DMS 273 treated with DMSO at 0.1 percent for 48 hours (cell line): ENCODE data around the gene KCNK7.
"Not testable (repeated sequence)": the region's sequence is repeated elsewhere in the genome, so short reads cannot be mapped to it uniquely, and the experiment has no call there.

Source experiments
- DNase-seq: peaks from one replicate; lab custom pipeline; 2025; lab: John Stamatoyannopoulos, UW

KCNK7 gene, protein sequence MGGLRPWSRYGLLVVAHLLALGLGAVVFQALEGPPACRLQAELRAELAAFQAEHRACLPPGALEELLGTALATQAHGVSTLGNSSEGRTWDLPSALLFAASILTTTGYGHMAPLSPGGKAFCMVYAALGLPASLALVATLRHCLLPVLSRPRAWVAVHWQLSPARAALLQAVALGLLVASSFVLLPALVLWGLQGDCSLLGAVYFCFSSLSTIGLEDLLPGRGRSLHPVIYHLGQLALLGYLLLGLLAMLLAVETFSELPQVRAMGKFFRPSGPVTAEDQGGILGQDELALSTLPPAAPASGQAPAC

DNA sequence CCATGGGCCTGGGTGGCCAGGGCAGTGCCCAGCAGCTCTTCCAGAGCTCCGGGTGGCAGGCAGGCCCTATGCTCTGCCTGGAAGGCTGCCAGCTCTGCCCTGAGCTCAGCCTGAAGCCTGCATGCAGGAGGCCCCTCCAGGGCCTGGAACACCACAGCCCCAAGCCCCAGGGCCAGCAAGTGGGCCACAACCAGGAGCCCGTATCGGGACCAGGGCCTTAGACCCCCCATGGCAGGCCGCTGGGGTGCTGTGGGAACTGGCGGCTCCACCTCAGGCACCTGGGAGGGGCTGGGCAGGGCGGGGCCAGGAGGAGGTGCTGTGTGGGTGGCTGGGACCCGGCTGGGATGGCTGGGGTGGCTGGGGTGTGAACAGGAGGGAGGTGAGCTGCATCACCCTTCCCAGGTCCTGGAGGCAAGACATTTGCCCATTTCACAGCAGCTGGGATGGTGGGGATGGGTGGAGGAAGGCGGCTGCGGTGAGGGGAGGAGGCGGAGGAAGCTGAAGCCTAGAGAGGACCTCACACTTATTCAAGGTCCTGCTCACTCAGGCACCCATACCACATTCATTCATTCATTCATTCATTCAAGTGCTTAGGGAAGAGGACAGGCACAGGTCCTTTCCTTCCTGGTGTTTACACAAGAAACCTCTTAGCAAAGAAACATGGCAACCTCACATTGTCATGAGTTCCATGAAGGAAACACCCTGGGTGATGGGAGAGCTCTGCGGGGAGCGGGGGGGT is at the start of gene KCNK7:
TSS of gene KCNK7 (minus strand) at position 258 of the 739 bp plus-strand sequence. CDS start at position 230, 28 bp downstream.
- no peak for DNase-seq

DNA sequence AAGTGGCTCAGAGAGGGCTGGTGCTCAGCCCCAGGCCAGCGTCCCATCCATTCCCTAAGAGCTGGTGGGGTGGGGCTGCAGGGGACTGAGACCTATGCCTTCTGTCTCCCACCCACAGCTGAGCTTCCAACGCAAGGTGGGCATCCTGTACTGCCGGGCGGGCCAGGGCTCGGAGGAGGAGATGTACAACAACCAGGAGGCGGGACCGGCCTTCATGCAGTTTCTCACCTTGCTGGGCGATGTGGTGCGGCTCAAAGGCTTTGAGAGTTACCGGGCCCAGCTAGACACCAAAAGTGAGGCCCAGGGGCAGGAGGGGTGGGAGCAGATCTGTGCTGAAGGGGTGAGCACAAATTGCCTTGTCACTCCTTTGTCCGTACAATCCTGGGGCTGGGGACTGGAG is 49.2 kb upstream of the KCNK7 start:
- DNase-seq = no peak

GRCh38 chr11:65643971-65644370 is 48.4 kb upstream of the KCNK7 start:
- DNase-seq = no peak

- DNase-seq = no peak
These were observed 46.5 kb upstream of the KCNK7 start for GRCh38 chr11:65642014-65642671.

DNA sequence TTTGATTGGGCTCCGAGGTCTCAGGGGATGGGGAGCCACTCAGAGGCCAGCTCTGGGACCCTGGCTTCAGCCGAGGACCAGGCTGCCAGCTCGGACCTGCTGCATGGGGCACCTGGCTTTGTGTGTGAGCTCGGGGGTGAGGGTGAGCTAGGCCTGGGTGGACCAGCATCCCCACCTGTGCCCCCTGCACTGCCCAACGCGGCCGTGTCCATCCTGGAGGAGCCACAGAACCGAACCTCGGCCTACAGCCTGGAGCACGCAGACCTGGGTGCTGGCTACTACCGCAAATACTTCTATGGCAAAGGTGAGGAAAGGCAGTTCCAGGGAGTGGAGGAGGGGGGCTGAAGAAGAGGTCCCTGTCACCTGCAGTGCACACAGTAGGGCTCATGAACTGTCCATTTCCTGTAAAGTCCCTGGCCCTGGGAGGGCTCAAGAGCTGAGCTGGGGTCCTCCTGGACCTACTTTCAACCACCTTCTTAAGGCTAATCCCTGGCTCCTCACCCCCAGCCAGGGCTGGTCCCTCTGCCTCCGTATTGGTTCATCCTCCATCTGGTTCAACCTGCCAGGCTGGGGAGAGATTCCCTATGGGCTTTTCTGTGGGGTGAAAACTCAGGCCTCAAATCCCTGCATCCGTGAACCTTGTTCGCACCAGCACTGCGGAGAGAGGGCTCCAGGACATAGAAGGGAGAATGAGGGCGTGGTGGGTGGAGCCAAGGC is 45.9 kb upstream of the KCNK7 start:
- no peak for DNase-seq

DNA sequence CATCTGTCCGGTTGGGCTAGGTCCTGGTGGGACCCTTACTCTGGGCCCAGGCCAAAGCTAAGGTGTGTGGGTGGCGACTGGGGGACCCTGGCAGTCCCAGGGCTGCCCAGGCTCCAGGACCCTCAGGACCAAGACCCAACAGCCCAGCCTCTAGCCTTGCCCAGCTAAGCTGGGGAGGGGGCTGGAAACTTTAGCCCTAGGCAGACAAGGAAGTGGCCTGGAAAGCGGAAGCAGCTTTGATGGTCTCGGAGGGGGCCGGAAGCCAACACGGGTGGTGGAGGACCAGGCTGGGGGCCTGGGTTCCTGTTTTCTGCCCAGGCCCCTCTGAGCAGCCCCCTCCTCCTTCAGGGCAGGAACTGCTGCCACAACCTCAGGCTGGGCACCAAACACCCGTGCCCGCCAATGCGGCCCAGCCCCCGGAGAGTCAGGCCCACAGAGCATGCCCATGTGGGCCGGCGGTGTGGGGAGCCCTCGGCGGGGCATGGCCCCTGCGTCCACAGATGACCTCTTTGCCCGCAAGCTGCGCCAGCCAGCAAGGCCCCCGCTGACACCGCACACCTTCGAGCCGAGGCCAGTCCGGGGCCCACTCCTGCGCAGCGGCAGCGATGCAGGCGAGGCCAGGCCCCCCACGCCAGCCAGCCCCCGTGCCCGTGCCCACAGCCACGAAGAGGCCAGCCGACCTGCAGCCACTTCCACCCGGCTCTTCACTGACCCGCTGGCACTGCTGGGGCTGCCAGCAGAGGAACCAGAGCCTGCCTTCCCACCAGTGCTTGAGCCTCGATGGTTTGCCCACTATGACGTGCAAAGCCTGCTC is 45.1 kb upstream of the KCNK7 start:
- DNase-seq = no peak

- DNase-seq = no peak
These were observed 44.3 kb upstream of the KCNK7 start for GRCh38 chr11:65639623-65640482.

GRCh38 chr11:65639228-65639597 is 43.6 kb upstream of the KCNK7 start:
- DNase-seq = not testable (repeated sequence)

GRCh38 chr11:65637794-65638419 is 42.3 kb upstream of the KCNK7 start, which contains the start of gene SIPA1:
TSS of gene SIPA1 (plus strand) at chr11:65638101. CDS start at chr11:65640922, 2,821 bp downstream.
- peak; percentile 32 for DNase-seq

DNA sequence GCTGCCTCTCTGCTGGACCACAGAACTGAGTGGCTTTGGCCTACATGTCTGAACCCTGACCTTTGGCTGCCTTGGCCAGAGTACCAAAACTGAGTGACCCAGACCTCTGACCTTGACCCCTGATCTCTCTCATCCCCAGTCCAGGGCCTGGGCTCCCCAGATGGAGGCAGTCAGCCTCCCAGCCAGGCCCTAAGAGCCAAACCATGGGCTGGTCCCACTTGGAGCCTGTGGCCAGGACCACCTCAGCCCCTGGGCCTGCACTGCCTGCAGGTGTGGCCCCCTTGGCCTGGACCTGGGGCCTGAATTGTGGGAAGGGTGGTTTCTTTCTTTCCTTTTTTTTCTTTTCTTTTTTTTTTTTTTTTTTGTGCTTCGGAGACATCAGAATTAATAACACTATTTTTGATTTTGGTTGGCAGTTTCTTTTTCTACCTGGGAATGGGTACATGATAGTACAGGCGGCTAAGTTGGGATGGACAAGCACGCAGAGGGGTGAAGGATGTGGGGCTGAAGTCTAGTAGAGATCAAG is 41.5 kb upstream of the KCNK7 start:
- no peak for DNase-seq

GRCh38 chr11:65636108-65637031 is 40.8 kb upstream of the KCNK7 start:
- no peak for DNase-seq

DNA sequence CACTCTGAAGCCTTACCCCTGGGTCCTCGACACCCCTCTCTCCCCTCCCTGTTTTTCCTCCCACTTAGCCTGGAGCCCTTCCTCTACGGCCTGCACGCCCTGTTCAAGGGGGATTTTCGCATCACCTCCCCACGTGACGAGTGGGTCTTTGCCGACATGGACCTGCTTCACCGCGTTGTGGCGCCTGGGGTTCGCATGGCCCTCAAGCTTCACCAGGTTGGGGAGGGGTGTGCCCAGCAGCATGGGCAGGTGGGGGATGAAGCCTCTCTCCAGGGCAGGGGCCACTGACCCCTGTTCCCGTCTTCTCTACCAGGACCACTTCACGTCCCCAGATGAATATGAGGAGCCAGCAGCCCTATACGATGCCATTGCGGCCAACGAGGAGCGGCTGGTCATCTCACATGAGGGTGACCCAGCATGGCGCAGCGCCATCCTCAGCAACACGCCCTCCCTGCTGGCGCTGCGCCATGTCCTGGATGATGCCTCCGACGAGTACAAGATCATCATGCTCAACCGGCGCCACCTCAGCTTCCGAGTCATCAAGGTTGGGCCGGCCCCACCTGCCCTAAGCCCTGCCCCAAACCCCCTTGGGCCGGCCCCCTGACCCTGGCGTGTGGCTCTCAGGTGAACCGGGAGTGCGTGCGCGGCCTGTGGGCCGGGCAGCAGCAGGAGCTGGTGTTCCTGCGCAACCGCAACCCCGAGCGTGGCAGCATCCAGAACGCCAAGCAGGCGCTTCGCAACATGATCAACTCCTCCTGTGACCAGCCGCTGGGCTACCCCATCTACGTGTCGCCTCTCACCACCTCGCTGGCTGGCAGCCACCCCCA is 39.5 kb upstream of the KCNK7 start:
- no peak for DNase-seq

GRCh38 chr11:65634440-65634839 is 38.8 kb upstream of the KCNK7 start:
- no peak for DNase-seq

GRCh38 chr11:65634109-65634436 is 38.5 kb upstream of the KCNK7 start:
- DNase-seq = no peak

- DNase-seq = no peak
These were observed 37.9 kb upstream of the KCNK7 start for GRCh38 chr11:65633390-65634108.

DNA sequence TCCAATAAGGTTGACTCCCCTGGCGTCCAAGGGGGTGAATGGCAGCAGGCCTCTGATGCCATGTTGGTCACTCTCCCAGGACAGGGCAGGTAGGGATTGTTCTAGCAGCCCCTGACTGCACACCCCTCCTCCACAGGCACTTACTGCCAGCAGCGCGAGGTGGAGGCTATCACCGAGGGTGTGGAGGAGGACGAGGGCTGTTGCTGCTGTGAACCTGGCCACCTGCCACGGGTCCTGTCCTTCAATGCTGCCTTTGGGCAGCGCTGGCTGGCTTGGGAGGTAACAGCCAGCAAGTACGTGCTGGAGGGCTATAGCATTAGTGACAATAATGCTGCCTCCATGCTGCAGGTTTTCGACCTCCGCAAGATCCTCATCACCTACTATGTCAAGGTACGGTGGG is 34.6 kb upstream of the KCNK7 start:
- no peak for DNase-seq

- DNase-seq = no peak
These were observed 34.0 kb upstream of the KCNK7 start for GRCh38 chr11:65629579-65629978.
